ENCODE measurements around the gene VSIG8. TPM values are rescaled to one million over a fixed set of nuclear protein-coding genes. Genes with fewer than 3 reads are reported as not detected.

Gene VSIG8
- total and polyA plus RNA-seq, 4 donors: 0.09 to 0.27 (median 0.22) TPM; not detected in 1

- WGBS (ENCODE audit: insufficient coverage): 40% methylated on average over 1 of the region's 2 CpGs
Measured at GRCh38 chr1:159804924-159805323, 57.5 kb downstream of the VSIG8 start.

More at GRCh38 chr1:159804924-159805323, 57.5 kb downstream of the VSIG8 start:
- H3K36me3 ChIP-seq (ENCODE audit: control insufficient read depth, insufficient read depth, low read length): no peaks in the 10 kb centered on the region
- H3K4me1 ChIP-seq (ENCODE audit: control insufficient read depth, insufficient read depth, low read length): no peaks in the 10 kb centered on the region
- no peak for DNase-seq (ENCODE audit: low read depth in 4 of 6, low spot score in 6 of 6)
- no peaks in the 10 kb centered on the region for H3K27me3 ChIP-seq (ENCODE audit: control insufficient read depth, insufficient read depth, low read length)
- H3K27ac ChIP-seq (ENCODE audit: low read depth, low read length): no peak overlapping the region
- H3K4me3 ChIP-seq (ENCODE audit: low read depth, low read length): no peak overlapping the region
- H3K9me3 ChIP-seq (ENCODE audit: control insufficient read depth, insufficient read depth, low read length): no peaks in the 10 kb centered on the region

Small RNA genes within 50 kb of the gene (small RNA-seq; reads per million reads assigned to genes)
- gene MIR4259 (ENCODE audit: low replicate concordance) (not detected), gene RF00570 (ENCODE audit: low replicate concordance) (3.8 reads per million, percentile 94 among the genes with 10 or more reads in this experiment)

Other genes with a start within 250 kb of the VSIG8 start
- not detected for gene CRP, start 148.1 kb downstream of the VSIG8 start, total RNA-seq
- gene CRP, start 148.1 kb downstream of the VSIG8 start, polyA plus RNA-seq (ENCODE audit: insufficient read length in 2 of 2): not detected
- gene DUSP23, start 81.7 kb downstream of the VSIG8 start, total RNA-seq: 10 to 100 TPM; 11.8 to 30.5 TPM
- gene DUSP23, start 81.7 kb downstream of the VSIG8 start, polyA plus RNA-seq (ENCODE audit: insufficient read length in 2 of 2): 10 to 100 TPM; 21.3 to 24.9 TPM
- under 1 TPM in 1 of 2 donors, not detected in 1; 0.20 TPM for gene FCRL6, start 60.3 kb downstream of the VSIG8 start, total RNA-seq
- not detected for gene FCRL6, start 60.3 kb downstream of the VSIG8 start, polyA plus RNA-seq (ENCODE audit: insufficient read length in 2 of 2)
- under 1 TPM; 0.17 to 0.40 TPM for gene SLAMF8, start 35.8 kb downstream of the VSIG8 start, total RNA-seq
- gene SLAMF8, start 35.8 kb downstream of the VSIG8 start, polyA plus RNA-seq (ENCODE audit: insufficient read length in 2 of 2): not detected
- 1 to 10 TPM; 1.3 to 9.2 TPM for gene CFAP45, start 37.5 kb upstream of the VSIG8 start, total RNA-seq
- gene CFAP45, start 37.5 kb upstream of the VSIG8 start, polyA plus RNA-seq (ENCODE audit: insufficient read length in 2 of 2): 10 to 100 TPM in 1 of 2 donors, 1 to 10 TPM in 1; 9.8 to 11.7 TPM
- 10 to 100 TPM; 75.1 to 85.4 TPM for gene TAGLN2, start 62.9 kb upstream of the VSIG8 start, total RNA-seq
- 100 to 1,000 TPM in 1 of 2 donors, 10 to 100 TPM in 1; 93.0 to 101 TPM for gene TAGLN2, start 62.9 kb upstream of the VSIG8 start, polyA plus RNA-seq (ENCODE audit: insufficient read length in 2 of 2)
- gene IGSF9, start 83.0 kb upstream of the VSIG8 start, total RNA-seq: 1 to 10 TPM in 1 of 2 donors, under 1 TPM in 1; 0.50 to 1.3 TPM
- 1 to 10 TPM; 4.0 to 4.9 TPM for gene IGSF9, start 83.0 kb upstream of the VSIG8 start, polyA plus RNA-seq (ENCODE audit: insufficient read length in 2 of 2)
- not detected for gene SLAMF9, start 91.6 kb upstream of the VSIG8 start, total RNA-seq
- gene SLAMF9, start 91.6 kb upstream of the VSIG8 start, polyA plus RNA-seq (ENCODE audit: insufficient read length in 2 of 2): not detected
- gene PIGM, start 169.3 kb upstream of the VSIG8 start, total RNA-seq: 10 to 100 TPM in 1 of 2 donors, 1 to 10 TPM in 1; 8.8 to 10.5 TPM
- gene PIGM, start 169.3 kb upstream of the VSIG8 start, polyA plus RNA-seq (ENCODE audit: insufficient read length in 2 of 2): 10 to 100 TPM; 14.0 to 19.2 TPM
- gene KCNJ10, start 207.5 kb upstream of the VSIG8 start, total RNA-seq: 10 to 100 TPM; 14.9 to 17.1 TPM
- 10 to 100 TPM; 68.5 to 81.6 TPM for gene KCNJ10, start 207.5 kb upstream of the VSIG8 start, polyA plus RNA-seq (ENCODE audit: insufficient read length in 2 of 2)
- gene KCNJ9, start 218.9 kb upstream of the VSIG8 start, total RNA-seq: 1 to 10 TPM; 2.3 to 5.1 TPM
- 10 to 100 TPM; 10.4 to 11.2 TPM for gene KCNJ9, start 218.9 kb upstream of the VSIG8 start, polyA plus RNA-seq (ENCODE audit: insufficient read length in 2 of 2)
- gene IGSF8, start 236.0 kb upstream of the VSIG8 start, total RNA-seq: 10 to 100 TPM; 38.5 to 50.2 TPM
- 10 to 100 TPM; 74.5 to 80.3 TPM for gene IGSF8, start 236.0 kb upstream of the VSIG8 start, polyA plus RNA-seq (ENCODE audit: insufficient read length in 2 of 2)